ENCODE measurements around the gene MAS1. TPM values are rescaled to one million over a fixed set of nuclear protein-coding genes. Genes with fewer than 3 reads are reported as not detected.
"Not testable (repeated sequence)": the region's sequence is repeated elsewhere in the genome, so short reads cannot be mapped to it uniquely, and the experiment has no call there.

The MAS1 gene
- total RNA-seq, 1 experiment from 2014 or later: not detected

DNA sequence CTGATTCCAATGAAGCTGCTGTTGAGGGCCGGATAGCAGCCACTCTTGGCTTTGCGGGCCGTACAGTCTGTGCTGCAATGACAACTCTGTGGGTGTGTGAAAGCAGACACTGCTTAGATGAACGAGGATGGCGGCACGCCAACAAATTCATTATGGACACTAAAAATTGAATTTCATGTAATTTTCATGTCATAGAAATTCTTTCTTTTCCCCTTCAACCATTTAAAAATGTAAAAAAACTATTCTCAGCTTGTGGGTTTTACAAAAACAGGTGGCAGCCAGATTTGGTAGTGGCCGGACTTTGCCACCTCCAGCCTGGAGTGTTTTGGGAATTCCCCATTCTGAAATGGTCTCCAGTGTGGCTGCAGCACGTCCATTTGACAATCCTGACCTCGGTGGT is 26.0 kb downstream of the MAS1 start:
- no peak for DNase-seq (ENCODE audit: low read depth)

DNA sequence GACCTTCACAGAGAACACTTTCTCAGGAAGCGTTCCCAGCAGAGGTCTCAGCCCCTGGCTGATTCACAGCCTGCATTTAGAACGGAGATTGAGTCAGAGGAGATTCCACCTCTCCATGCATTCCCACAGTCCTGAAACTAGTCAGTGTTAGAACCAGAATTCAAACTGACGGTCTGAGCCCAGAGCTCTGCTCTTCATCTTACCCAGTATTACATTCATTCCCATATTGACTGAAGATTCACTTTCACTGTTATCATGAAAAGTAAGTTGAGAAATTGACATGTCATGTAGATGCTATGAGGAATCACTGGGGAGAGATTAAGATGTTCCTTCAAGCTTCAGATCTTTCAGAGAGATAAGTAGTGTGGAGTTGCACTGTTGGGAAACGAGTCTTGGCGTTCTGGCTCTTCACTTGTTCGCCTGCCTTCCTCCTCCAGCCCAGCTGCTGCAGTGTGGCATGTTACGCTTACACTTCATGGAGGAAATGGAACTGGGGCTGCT is 28.3 kb downstream of the MAS1 start:
- peak; percentile 37 for DNase-seq (ENCODE audit: low read depth)

DNA sequence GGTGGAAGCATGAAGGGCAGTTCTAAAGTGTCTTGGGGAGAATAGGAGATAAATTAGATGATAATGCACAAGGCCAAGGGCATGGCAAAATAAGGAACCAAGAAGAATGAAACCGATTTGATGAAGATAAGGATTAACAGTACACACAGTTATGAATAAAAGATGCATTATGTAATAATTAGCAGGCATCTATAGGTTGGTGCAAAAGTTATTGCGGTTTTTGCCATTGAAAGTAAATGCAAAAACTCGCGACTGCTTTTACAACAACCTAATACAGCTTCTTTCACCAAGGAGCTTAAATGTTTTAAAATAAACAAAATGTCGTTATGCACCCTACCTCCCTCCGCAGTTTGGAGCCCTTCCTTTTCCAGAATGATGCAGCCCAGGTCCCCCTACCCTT is 29.0 kb downstream of the MAS1 start:
- DNase-seq (ENCODE audit: low read depth): no peak

DNA sequence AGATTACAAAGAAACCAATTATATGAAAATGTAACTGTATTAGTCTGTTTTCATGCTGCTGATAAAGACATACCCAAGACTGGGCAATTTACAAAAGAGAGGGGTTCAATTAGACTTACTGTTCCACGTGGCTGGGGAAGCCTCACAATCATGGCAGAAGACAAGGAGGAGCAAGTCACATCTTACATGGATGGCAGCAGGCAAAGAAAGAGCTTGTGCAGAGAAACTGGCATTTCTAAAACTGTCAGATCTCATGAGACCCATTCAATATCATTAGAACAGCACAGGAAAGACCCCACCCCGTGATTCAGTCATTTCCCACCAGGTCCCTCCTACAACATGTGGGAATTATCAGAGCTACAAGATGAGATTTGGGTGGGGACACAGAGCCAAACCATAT is 33.4 kb downstream of the MAS1 start:
- DNase-seq (ENCODE audit: low read depth): not testable (repeated sequence)

DNA sequence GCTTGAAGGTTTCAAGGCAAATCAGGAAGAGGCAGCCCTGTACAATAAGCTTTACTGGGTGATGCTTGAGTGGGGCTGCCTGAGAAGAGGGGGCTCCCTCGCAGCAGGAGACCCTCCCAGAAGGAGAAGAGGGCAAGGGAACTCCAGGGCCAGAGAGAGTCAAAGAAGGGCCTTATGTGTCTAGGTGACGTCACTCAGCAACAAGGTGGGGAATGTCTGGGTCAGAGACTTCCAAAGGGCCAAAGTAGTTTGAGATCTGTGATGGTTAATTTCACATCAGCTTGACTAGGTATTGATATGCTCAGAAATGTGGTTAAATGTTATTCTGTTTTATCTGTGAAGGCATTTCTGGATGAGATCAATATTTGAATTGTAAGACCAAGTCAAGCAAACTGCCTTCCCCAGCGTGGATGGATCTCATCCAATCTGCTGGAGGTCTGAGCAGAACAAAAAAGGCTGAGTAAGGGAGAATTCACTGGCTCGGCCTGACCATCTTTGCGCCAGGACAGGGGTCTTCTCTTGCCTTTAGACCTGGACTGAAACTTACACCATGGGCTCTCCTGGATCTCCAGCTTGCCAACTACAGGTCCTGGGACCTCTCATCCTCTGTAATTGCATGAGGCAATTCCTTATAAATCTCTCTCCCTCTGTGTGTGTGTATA is 35.9 kb downstream of the MAS1 start:
- no peak for DNase-seq (ENCODE audit: low read depth)

DNA sequence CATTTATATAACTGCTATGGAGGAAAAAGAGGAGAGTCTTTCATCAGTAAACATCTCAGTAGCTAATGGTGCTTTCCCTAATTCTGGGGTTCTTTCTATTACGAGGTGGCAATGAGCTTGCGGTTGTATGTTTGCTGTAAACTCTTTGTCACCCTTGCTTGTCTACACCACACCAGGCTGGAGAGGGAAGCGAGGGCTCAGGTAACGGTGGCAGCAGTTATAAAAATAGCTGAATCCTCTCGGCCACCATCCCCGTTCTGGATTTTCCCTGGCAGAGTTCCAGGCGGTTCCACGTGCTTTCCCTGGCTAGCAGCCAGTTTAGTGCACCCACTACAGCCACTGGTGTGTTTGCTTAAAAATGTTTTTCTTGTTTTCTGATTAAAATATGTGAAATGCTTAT is 39.0 kb downstream of the MAS1 start:
- DNase-seq (ENCODE audit: low read depth): no peak

DNA sequence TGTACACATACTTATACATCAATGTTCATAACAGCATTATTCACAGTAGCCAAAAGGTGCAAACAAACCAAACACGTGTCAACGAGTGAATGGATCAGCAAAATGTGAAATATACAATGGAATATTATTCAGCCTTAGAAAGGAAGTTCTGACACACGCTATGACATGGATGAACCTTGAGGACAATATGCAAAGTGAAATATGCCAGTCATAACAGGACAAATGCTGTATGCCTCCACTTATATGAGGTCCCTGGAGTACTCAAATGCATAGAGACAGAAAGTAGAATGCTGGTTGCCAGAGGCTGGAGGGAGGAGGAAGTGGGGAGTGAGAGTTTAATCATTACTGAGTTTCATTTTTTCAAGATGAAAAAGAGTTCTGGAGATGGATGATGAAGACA is 40.3 kb downstream of the MAS1 start:
- DNase-seq (ENCODE audit: low read depth): no peak

DNA sequence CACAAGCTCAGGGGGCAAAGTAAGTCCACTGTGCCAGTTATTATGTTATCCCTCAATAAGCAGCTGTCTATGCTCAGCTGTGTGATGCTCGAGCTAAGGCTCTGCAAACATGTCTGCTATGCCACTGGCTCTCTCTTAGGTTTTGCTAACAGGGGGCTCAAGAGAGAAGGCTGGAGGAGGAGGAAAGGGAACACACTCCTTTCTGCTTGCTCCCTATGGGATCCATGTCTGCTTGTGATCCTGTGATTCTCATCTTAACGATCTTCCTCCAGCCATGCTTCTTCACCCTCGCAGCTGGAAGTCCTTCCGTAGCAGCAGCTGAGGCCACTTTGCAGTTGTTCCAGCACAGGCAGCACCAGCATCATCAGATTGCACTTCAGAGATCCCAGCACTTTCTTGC is 41.1 kb downstream of the MAS1 start:
- no peak for DNase-seq (ENCODE audit: low read depth)

DNA sequence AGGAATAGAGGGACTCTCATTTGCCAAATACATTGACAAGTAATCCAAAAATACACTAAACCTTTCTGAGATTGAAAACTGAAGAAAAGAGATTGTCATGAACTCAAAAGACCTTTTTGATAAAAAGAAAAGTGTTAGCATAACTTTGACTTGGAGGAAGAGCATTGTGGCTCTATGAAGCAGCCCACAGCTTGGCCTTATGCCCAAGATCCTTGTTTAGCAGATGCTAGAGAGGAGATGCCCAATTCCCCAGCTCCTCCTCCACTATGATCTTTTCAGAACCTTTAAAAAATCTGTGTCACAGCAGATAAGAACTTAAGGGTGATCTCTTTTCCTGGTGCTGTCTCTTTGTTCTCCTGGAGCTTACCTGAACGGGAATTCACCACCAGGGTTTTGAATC is 42.3 kb downstream of the MAS1 start:
- DNase-seq (ENCODE audit: low read depth): no peak

DNA sequence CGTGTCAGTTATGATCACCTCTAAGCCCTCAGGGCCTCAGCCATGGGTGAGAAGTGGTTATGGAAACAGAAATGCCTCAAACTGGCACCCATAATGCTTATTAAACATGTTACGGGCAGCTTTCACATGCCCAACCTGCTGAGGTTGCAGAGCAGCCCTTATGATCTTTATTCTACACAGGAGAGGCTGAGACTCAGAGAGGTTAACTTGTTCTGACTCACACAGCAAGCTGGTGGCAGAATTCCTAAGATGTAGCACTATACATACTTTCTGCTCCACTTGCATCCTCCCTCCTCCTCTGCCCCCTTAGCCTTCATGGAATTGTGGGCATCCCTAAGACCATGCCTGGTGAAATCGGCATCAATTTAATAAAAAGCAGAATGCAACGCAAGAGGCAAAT is 43.4 kb downstream of the MAS1 start:
- DNase-seq (ENCODE audit: low read depth): no peak

DNA sequence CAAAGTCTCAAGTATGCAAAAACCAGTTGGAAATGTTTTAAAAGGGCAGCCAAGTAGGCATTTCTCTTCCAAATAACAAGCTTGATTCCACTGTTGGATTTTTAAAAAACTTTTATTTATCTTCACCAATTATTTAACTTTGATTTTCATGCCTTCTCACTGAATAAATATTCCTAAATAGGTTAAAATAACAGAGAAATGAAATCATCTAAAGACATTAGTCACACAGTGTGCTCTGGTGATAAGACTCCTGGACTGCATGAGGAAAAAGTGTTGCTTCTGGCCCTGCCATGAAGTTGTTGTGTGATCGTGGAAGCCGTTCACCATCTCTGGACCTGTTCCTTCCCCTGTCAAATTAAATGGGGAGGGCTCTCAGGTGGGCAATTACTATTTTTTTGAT is 44.3 kb downstream of the MAS1 start:
- peak; percentile 38 for DNase-seq (ENCODE audit: low read depth)

DNA sequence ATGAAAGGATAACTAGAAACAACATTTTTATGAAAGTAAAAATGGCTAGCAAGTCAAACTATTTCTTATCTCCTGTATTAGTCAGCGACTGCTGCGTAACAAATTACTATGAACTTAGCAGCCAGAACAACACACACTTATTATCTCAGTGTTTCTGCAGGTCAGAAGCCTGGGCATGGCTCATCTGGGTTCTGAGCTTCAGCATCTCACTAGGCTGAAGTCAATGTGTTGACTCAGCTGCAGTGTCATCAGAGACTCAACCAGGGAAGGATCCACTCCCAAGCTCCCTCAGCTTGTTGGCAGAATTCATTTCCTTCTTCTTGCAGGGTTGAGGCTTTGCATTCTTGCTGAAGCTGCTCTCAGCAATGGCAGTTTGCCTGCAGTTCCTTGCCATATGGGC is 44.8 kb downstream of the MAS1 start:
- DNase-seq (ENCODE audit: low read depth): peak; percentile 13

DNA sequence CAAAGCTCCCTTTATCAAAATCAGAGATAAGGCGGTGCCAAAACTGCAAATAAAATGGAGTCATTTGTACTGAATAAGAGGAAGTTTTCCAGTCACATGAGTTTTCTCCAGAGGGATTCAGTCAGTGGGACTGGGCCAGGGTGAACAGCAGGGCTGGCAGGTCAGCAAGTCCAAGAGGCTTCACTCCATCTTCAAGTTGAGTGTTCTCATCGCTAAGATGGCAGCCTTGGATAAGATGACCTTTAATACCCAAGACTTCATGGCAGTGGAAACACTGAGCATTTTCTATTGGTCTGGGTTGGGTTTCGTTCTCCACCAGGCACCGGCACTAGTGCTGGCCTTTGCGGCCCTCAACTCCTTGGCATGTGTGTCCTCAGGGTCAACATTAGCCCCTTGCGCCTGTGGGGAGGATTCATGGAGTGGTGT is 48.8 kb downstream of the MAS1 start:
- no peak for DNase-seq (ENCODE audit: low read depth)

Other genes starting within 250 kb of the MAS1 start
- 73.2 and 108 TPM in 2 replicates for gene SOD2, start 197.7 kb upstream of the MAS1 start, total RNA-seq (2014; rRNA removed; shearing (Covaris generic))
- 79.6 and 106 TPM in 2 replicates for gene WTAP, start 163.5 kb upstream of the MAS1 start, total RNA-seq (2014; rRNA removed; shearing (Covaris generic))
- 49.6 and 75.8 TPM in 2 replicates for gene ACAT2, start 128.9 kb upstream of the MAS1 start, total RNA-seq (2014; rRNA removed; shearing (Covaris generic))
- 264 and 310 TPM in 2 replicates for gene TCP1, start 101.4 kb upstream of the MAS1 start, total RNA-seq (2014; rRNA removed; shearing (Covaris generic))
- 241 and 249 TPM in 2 replicates for gene MRPL18, start 100.5 kb upstream of the MAS1 start, total RNA-seq (2014; rRNA removed; shearing (Covaris generic))
- not detected in 2 replicates for gene PNLDC1, start 90.7 kb upstream of the MAS1 start, total RNA-seq (2014; rRNA removed; shearing (Covaris generic))
- 41.4 and 67.8 TPM in 2 replicates for gene IGF2R, start 78.1 kb downstream of the MAS1 start, total RNA-seq (2014; rRNA removed; shearing (Covaris generic))
- 0.05 TPM in 1 of 2 replicates, not detected in the other for gene SLC22A1, start 230.8 kb downstream of the MAS1 start, total RNA-seq (2014; rRNA removed; shearing (Covaris generic))

Measured in M059J (cell line).